WTC11 (cell line): Measurements from ENCODE around the gene IL6R.

ENCODE experiments used
- CTCF ChIP-seq: fragments of 200-600 bp; IDR thresholded peaks from 2 replicates; pipeline ENCODE4 v1.8.0; 2022; ENCODE audit warnings: antibody characterized with exemption
- KAT7 ChIP-seq: sonication (generic); formaldehyde crosslinking; IDR thresholded peaks from 2 replicates; pipeline ENCODE4 v1.8.1; 2023; ENCODE audit warnings: missing genetic modification reagents, mild to moderate bottlenecking, borderline replicate concordance
- MAX ChIP-seq: sonication (generic); formaldehyde crosslinking; IDR thresholded peaks from 2 replicates; pipeline ENCODE4 v1.8.0; 2022; ENCODE audit warnings: mild to moderate bottlenecking, missing genetic modification reagents
- MXD4 ChIP-seq: fragments of 250-450 bp; sonication (Bioruptor Pico); IDR thresholded peaks from 2 replicates; pipeline ENCODE4 v1.8.0; 2021; ENCODE audit warnings: mild to moderate bottlenecking, moderate library complexity, borderline replicate concordance
- RORB ChIP-seq: fragments of 250-450 bp; sonication (Bioruptor Pico); IDR thresholded peaks from 2 replicates; pipeline ENCODE4 v1.9.0; 2021; ENCODE audit warnings: mild to moderate bottlenecking
- ZNF121 ChIP-seq: sonication (generic); formaldehyde crosslinking; IDR thresholded peaks from 2 replicates; pipeline ENCODE4 v1.8.0; 2023; ENCODE audit warnings: missing genetic modification reagents

GRCh38 chr1:154483941-154484803 lies 79.0 kb downstream of the IL6R start:
- no peak for TF ChIP-seq CTCF
- TF ChIP-seq MXD4 (CRISPR knock-in tag), result no peak
- TF ChIP-seq MAX (CRISPR knock-in tag), result no peak
- TF ChIP-seq ZNF121 (CRISPR knock-in tag), result no peak
- no peak for TF ChIP-seq RORB (CRISPR knock-in tag)
- TF ChIP-seq KAT7, result no peak
